ENCODE measurements around the gene LRRC14B.

DNA sequence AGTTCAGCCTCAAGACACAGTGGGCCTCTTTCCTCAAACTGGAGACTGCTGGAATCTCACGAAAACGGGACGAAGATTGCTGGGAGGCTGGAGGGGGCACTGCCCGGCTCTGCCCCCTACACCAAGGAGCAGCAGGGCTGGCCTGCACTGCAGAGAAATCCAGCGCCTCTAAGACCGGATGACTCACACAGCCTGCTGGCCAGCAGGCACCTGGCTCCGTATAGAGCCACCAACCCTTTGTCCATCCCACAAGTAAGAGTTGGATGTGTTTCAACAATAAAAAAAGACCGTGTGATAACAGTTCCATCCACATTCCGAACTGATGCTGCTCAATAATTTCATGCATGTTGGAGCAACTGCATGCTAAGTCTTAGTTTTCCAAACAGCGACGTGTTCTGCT is 15.1 kb downstream of the LRRC14B start:
- no peak for TF ChIP-seq CTCF (IDR thresholded peaks at IDR 0.05)
- TF ChIP-seq POLR2AphosphoS5 (IDR thresholded peaks at IDR 0.05; ENCODE audit: low read depth, low read length): no peak
- TF ChIP-seq TCF7L2 (IDR thresholded peaks at IDR 0.05; ENCODE audit: low read depth, low read length): no peak
